ENCODE results near the gene CEBPE.
"Not testable (repeated sequence)": the region's sequence is repeated elsewhere in the genome, so short reads cannot be mapped to it uniquely, and the experiment has no call there.

Gene CEBPE

DNA sequence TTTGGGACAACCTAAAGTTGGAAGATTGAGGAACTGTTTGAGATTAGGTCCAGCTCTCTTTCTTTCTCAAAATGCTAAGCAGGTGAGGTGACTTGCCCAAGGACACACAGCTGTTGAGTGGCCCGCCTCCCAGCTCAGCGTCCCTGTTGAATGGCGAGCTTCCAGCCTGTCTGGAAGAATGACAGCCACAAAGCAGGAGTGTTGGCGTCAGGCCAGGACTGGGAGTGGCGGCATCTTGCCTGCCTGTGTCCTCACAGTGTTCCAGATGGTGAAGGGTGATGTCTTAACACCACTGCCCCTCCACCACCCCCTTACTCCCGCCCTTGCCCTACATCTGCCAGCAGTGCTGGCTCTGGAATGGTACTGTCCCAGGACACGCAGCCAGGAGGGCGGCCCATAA is 4.4 kb upstream of the CEBPE start:
- no peak for DNase-seq (ENCODE audit: low read depth in 2 of 3, low spot score in 2 of 3)

DNA sequence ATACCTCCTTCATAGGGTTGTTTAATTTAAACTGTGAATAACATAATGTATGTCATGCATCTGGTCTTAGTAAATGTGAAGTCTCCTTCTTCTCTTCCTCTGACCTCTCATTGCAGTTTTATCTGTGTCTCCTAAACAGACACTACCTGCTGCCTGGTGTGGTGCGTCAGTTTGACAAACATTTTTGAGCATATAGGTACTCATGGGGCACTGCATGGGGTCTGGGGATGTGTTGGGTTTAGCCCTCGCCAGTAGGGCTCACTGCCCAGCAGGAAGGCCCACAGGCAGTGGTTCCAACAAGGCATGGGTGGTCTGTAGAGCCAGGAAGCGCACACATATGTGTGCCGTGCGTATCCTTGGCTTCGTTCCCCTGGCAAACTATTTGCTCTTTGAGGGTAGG is 3.0 kb upstream of the CEBPE start:
- DNase-seq (ENCODE audit: low read depth in 2 of 3, low spot score in 2 of 3) = no peak

- DNase-seq (ENCODE audit: low read depth in 2 of 3, low spot score in 2 of 3) = no peak
Measured at GRCh38 chr14:23121361-23121771, 2.3 kb upstream of the CEBPE start.

DNA sequence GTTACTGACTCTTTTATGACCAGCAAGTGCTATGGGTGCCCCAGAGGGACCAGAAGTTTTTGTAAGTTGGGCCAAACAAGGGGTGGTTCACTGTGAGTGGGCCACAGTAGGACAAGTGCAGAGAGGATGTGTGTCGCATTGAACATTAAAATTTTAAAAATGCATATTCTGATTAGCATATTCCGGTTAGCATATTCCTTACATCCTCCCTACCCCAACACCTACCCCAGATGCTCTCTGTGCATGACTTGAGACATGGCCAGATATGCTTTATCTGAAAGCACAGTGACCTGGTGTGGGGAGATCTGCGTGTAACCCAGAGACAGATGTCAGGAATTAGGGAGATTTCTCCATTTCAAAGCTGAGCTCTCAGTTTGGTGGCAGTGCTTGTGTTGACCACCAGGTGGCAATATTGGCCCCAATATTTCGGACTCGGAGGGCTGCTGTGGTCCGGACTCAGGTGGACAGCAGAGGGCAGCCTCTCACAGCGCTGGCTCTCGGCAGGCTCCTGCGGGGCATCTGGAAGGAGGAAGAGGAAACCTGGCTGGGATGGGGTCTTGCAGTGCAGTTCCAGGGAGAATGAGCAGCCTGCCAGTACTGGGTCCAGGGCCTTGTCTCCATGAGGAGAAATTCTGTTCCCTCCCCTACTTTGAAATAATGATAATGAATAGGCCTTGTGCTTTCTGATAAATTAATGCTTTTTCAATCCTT is 1.6 kb upstream of the CEBPE start:
- DNase-seq (ENCODE audit: low read depth in 2 of 3, low spot score in 2 of 3) = peak; percentile 42 to 72 (median 59)

DNA sequence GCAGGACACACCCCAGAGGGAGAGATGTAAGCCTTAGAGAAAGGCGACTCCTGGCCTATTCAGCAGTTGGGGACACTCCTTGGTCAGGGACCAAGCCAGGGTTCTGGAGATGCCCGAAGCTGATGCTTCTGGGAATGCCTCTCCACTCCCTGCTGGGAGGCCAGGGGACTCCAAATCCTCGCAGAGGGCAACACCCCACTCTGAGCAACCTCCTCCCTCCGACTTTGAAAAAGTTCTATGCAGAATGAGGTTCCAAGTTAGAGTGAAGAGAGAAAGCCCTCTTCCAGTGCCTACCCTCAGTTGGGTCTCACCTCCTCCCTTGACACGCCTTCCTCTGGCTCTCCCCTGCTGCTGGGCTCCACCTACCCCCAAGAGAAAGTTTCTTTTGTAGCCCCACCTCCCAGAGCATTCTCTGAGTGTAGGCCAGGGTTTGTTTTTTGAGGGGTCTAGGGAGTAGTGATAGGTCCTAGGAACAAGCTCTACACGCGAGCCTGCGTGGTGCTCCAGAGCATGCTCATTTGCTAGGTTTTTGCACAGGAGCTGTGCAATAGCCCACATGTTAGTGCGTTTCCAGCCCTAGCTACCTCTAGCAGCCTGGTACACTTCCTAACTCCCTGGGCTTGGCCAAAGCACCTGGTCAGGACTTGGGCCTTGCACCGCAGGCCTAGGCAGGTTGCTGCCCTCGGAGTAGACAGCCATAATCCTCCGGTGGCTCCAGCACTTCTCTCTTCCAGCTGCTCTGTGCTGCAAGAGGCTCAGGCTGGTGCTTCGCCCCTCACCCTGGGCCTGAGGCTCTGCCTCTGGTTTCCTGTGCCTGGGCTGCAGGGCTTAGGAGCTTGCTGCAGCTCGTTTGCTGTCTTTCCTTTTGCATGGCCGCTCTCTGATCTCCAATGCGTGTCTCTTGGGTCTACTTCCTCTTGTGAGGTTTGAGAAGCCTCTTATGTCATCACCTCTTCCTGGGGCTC is 590 bp upstream of the CEBPE start:
- peak in 1 of 3 experiments; percentile 43 for DNase-seq (ENCODE audit: low read depth in 2 of 3, low spot score in 2 of 3)

DNA sequence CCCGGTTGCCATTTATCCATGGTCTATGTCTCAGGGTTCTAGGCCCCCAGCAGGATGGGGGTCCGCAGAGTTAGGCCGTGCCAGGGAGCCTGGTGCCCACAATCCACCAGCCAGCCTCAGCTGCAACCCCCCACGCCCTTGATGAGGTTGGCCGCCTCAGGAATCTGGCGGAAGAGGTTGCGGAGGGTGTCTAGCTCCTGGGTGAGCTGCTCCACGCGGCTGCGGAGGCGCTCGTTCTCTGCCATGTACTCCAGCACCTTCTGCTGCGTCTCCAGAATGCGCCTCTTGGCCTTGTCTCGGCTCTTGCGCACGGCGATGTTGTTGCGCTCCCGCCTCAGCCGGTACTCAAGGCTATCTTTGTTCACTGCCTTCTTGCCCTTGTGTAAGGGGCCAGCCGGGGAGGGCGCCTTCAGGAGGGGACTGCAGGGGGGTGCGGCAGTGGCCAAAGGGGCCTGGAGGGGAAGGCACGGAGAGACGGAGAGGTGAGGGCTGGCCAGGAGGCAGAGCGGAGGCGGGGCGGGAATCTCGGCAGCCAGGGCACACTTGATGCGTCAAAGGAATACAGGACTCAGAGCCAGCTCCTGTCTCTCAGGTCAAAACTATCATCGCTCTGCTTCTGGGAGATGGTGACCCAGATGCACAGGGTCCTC is 1.6 kb downstream of the CEBPE start:
- DNase-seq (ENCODE audit: low read depth in 2 of 3, low spot score in 2 of 3) = no peak

GRCh38 chr14:23115918-23116317 is 3.1 kb downstream of the CEBPE start:
- no peak for DNase-seq (ENCODE audit: low read depth in 2 of 3, low spot score in 2 of 3)

GRCh38 chr14:23115039-23115731 is 3.9 kb downstream of the CEBPE start:
- DNase-seq (ENCODE audit: low read depth in 2 of 3, low spot score in 2 of 3) = no peak

- DNase-seq (ENCODE audit: low read depth in 2 of 3, low spot score in 2 of 3) = no peak
Measured at GRCh38 chr14:23114669-23115038, 4.4 kb downstream of the CEBPE start.

- no peak for DNase-seq (ENCODE audit: low read depth in 2 of 3, low spot score in 2 of 3)
Measured at GRCh38 chr14:23114120-23114458, 5.0 kb downstream of the CEBPE start.

DNA sequence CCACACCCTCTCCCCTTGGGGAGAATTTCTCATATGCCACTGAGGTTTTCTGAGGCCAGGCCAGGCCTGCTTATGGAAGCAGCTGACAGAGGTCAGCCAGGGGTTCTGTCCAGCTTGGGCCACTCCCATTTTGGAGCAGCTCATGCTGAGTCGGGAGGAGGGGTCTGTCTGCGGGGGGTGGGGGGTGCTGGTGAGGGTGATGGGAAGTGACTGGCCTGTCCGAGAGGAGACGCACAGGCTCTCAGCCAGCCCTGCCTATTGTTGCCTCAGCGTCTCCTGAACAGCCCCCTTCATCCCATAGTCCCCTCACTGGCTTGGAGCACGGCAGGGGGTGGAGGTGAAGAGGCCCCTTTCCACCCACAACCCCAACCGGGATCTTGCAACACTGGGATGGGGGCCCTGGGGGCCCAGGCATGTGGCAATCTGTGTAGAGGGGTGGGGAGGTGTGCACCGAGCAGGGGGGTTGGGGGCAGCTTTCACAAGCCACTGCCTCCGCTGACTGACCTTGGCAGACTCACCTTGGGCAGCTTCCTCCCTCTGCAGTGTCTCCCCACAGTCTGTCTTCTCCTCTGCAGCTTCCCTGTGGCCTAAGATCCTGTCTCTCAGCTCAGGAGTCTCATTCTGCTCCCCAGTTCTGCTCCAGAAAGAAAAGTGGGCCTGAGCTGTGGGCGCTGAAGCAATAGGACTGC is 5.5 kb downstream of the CEBPE start:
- DNase-seq (ENCODE audit: low read depth in 2 of 3, low spot score in 2 of 3) = no peak

- no peak for DNase-seq (ENCODE audit: low read depth in 2 of 3, low spot score in 2 of 3)
Measured at GRCh38 chr14:23112359-23113178, 6.5 kb downstream of the CEBPE start.

DNA sequence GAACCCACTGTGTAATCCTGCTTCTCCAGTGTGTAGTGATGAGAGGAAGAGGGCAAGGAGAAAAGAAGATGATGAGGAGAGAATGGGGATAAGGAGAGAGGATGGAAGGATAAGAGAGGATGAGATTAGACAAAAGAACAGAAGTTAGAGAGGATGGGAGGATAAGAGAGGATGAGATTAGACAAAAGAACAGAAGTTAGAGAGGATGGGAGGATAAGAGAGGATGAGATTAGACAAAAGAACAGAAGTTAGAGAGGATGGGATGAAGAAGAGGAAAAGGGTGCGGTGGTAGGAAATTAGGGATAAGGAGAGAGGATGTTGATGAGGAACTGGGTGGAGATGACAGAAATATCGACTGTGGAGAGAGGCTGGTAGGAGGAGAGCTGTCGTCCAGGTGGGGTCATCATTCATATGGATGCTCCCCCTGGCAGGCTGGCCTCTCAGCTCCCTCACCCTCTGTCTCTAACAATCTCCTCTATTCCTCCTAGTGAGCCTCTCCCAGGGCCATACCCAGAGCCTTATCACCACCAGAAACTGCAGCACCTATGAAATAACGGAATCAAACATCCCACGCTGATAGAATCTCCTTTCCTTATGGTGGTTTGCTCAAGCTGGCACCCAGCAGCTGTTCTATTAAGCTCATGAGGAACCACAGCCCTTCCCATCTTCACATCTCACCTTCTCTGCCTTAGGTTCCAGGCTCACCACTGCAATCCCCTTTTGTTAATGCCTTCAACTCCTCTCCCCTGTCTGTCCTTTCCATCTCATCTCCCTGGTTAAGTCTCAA is 8.3 kb downstream of the CEBPE start:
- no peak for DNase-seq (ENCODE audit: low read depth in 2 of 3, low spot score in 2 of 3)

DNA sequence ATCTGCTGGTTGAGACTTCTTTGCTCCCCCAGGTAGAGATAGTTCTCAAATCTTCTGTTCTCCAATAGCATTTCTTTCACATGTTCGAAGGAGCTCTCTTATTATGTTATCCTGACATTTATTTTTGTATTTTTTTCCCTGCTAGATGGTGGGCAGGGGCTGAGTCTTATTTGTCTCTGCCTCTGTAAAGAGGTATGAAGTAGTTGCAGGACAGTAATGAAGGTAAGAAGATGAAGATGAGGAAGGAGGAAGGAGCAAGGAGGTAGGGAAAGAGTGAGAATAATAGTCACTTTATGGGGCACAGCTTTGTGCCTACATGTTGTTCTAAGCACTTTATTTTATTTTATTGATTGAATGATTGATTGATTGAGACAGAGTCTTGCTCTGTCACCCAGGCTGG is 9.3 kb downstream of the CEBPE start:
- DNase-seq (ENCODE audit: low read depth in 2 of 3, low spot score in 2 of 3) = no peak

- DNase-seq (ENCODE audit: low read depth in 2 of 3, low spot score in 2 of 3) = not testable (repeated sequence)
Measured at GRCh38 chr14:23108169-23108568, 10.9 kb downstream of the CEBPE start.

DNA sequence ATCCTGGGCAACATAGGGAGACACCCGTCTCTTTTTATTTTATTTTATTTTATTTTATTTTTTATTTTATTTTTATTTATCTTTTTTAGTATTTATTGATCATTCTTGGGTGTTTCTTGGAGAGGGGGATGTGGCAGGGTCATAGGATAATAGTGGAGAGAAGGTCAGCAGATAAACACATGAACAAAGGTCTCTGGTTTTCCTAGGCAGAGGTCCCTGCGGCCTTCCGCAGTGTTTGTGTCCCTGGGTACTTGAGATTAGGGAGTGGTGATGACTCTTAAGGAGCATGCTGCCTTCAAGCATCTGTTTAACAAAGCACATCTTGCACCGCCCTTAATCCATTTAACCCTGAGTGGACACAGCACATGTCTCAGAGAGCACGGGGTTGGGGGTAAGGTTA is 11.4 kb downstream of the CEBPE start:
- DNase-seq (ENCODE audit: low read depth in 2 of 3, low spot score in 2 of 3) = not testable (repeated sequence)

GRCh38 chr14:23106747-23107045 is 12.4 kb downstream of the CEBPE start:
- no peak for DNase-seq (ENCODE audit: low read depth in 2 of 3, low spot score in 2 of 3)

- no peak for DNase-seq (ENCODE audit: low read depth in 2 of 3, low spot score in 2 of 3)
Measured at GRCh38 chr14:23105348-23105824, 13.7 kb downstream of the CEBPE start.

All from activated CD8-positive, alpha-beta memory T cell treated with anti-CD3 and anti-CD28 coated beads for 48 hours (primary cell).